Upper lobe of left lung (tissue), 4 donors: ENCODE measurements around the gene SNAPC5.

ENCODE experiments used
- CTCF ChIP-seq, 6 experiments: fragments of 450-650 bp in 4 of 6; fragments of 200-600 bp in 2 of 6; sonication (generic) in 2 of 6; IDR thresholded peaks; one replicate each; pipeline ENCODE4 v1.5.1; 2016 to 2019; ENCODE audit warnings: antibody characterized with exemption in 6 of 6
- EP300 ChIP-seq, 4 donors: sonication (generic); formaldehyde crosslinking; IDR thresholded peaks; one replicate each; pipeline ENCODE4 v1.5.1; 2017; ENCODE audit warnings: antibody characterized with exemption in 4 of 4, control low read depth in 2 of 4
- POLR2AphosphoS5 ChIP-seq, 2 donors: sonication (generic); formaldehyde crosslinking; IDR thresholded peaks; one replicate each; pipeline ENCODE4 v1.5.1; 2017; ENCODE audit warnings: antibody characterized with exemption in 2 of 2

GRCh38 chr15:66545255-66545654, 47.7 kb upstream of the SNAPC5 start:
- TF ChIP-seq CTCF (IDR thresholded peaks at IDR 0.05) = no peak
- no peak for TF ChIP-seq POLR2AphosphoS5 (IDR thresholded peaks at IDR 0.05)
- TF ChIP-seq EP300 (IDR thresholded peaks at IDR 0.05) = no peak
